CD4-positive, alpha-beta T cell treated with Interleukin-10 for 1 hour (primary cell): Measurements from ENCODE around the gene ATP5PB.

ENCODE experiments used
- DNase-seq: peaks from one replicate; pipeline ENCODE4 v3.0.0-alpha.2; 2020

ATP5PB gene

GRCh38 chr1:111448918-111449702 is at the start of gene ATP5PB, which contains the start of gene WDR77:
TSS of gene ATP5PB (plus strand) at chr1:111449464. CDS start at chr1:111449542, 78 bp downstream.
TSS of gene WDR77 (minus strand) at chr1:111449256. CDS start at chr1:111449169, 87 bp downstream.
- peak; percentile 98 for DNase-seq

GRCh38 chr1:111399792-111400610 is 49.3 kb upstream of the ATP5PB start:
- DNase-seq = peak; percentile 57

- DNase-seq = no peak
Observed at GRCh38 chr1:111402083-111402482, 47.2 kb upstream of the ATP5PB start.

GRCh38 chr1:111404588-111404987 is 44.7 kb upstream of the ATP5PB start:
- DNase-seq = no peak

- DNase-seq = peak; percentile 51
Observed at GRCh38 chr1:111406321-111406768, 42.9 kb upstream of the ATP5PB start.

GRCh38 chr1:111407301-111407700 is 42.0 kb upstream of the ATP5PB start:
- no peak for DNase-seq

GRCh38 chr1:111412839-111413238 is 36.4 kb upstream of the ATP5PB start:
- no peak for DNase-seq

GRCh38 chr1:111414756-111415155 is 34.5 kb upstream of the ATP5PB start:
- DNase-seq = no peak

- DNase-seq = no peak
Observed at GRCh38 chr1:111415461-111415860, 33.8 kb upstream of the ATP5PB start.

- DNase-seq = no peak
Observed at GRCh38 chr1:111417755-111418154, 31.5 kb upstream of the ATP5PB start.

GRCh38 chr1:111419037-111419436 is 30.2 kb upstream of the ATP5PB start:
- no peak for DNase-seq

- no peak for DNase-seq
Observed at GRCh38 chr1:111420377-111420776, 28.9 kb upstream of the ATP5PB start.

- no peak for DNase-seq
Observed at GRCh38 chr1:111422546-111423391, 26.5 kb upstream of the ATP5PB start.

- no peak for DNase-seq
Observed at GRCh38 chr1:111424281-111424680, 25.0 kb upstream of the ATP5PB start.

- DNase-seq = no peak
Observed at GRCh38 chr1:111436726-111437125, 12.5 kb upstream of the ATP5PB start.

- no peak for DNase-seq
Observed at GRCh38 chr1:111439461-111440351, 9.6 kb upstream of the ATP5PB start.

GRCh38 chr1:111441573-111442192 is 7.6 kb upstream of the ATP5PB start:
- peak; percentile 79 for DNase-seq

- no peak for DNase-seq
Observed at GRCh38 chr1:111442457-111442856, 6.8 kb upstream of the ATP5PB start.

GRCh38 chr1:111444031-111444430 is 5.2 kb upstream of the ATP5PB start:
- DNase-seq = no peak

GRCh38 chr1:111446546-111446945 is 2.7 kb upstream of the ATP5PB start:
- no peak for DNase-seq
